GM12874 (cell line): ENCODE measurements around the gene MX2.

ENCODE experiments used
- TF ChIP-seq, protein P1 (sequence below): IDR thresholded peaks from 2 replicates; pipeline ENCODE4 v1.5.1; 2011; ENCODE audit warnings: low read depth, mild to moderate bottlenecking, control low read depth, low read length, moderate library complexity; ENCODE audit not compliant: insufficient read depth

MX2 gene

GRCh38 chr21:41327753-41328152 is 34.1 kb upstream of the MX2 start:
- TF ChIP-seq, protein P1, sequence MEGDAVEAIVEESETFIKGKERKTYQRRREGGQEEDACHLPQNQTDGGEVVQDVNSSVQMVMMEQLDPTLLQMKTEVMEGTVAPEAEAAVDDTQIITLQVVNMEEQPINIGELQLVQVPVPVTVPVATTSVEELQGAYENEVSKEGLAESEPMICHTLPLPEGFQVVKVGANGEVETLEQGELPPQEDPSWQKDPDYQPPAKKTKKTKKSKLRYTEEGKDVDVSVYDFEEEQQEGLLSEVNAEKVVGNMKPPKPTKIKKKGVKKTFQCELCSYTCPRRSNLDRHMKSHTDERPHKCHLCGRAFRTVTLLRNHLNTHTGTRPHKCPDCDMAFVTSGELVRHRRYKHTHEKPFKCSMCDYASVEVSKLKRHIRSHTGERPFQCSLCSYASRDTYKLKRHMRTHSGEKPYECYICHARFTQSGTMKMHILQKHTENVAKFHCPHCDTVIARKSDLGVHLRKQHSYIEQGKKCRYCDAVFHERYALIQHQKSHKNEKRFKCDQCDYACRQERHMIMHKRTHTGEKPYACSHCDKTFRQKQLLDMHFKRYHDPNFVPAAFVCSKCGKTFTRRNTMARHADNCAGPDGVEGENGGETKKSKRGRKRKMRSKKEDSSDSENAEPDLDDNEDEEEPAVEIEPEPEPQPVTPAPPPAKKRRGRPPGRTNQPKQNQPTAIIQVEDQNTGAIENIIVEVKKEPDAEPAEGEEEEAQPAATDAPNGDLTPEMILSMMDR, result no peak

DNA sequence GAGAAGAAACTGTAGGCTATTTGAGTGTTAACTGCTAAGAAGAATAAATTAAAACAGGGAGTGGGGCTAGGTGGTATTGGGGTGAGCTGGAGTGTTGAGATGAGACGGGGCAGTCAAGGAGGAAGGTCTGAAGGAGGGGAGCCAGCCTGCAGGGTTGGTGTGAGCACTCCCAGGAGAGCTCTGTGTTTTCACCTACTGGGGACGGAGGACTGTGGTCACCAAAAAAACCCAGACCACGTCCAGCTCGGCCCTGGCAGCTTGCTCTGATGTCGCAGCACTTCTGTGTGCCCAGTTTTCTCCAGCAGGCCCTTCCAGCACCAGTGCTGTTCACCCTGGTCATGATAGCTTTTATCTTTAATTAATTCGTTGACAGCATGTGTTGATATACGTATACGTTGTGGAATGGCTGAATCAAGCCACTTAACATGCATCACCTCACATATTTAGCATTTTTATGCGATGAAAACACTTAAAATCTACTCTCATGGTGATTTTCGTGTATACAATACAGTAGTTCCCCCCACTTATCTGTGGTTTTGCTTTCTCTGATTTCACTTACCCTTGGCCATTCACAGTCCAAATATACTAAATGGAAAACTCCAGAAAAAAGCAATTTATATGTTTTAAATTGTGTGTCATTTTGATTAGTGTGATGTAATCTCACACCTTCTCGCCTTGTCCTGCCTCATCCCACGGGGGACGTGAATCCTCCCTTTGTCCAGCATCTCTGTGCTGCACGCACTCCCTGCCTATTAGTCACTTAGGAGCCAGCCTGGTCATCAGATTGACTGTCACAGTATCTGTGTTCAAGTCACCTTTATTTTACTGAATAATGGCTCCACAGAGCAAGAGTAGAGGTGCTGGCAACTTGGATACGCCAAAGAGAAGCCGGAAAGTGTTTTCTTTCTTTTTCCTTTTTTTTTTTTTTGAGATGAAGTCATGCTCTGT is 32.9 kb upstream of the MX2 start:
- TF ChIP-seq, protein P1, result no peak

- TF ChIP-seq, protein P1, result no peak
These were observed 28.1 kb upstream of the MX2 start for GRCh38 chr21:41333752-41334151.

DNA sequence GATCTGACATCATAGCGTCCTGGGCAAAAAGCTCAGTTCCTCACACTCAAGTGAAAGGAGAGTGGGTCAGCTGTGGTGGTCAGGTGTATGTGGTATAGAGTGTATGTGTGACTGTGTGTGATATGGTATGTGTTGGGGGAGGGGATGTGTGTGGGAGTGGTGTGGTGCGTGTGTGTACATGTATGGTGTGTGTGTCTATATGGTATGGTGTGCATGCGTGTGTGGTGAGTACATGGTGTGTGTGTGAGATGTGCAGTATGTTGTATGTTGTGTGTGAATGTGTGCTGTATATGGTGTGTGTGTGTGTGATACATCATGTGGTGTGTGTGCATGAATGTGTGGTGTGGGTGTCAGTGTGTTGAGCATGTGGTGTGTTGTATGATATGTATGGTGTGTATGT is 24.3 kb upstream of the MX2 start:
- TF ChIP-seq, protein P1, result no peak

DNA sequence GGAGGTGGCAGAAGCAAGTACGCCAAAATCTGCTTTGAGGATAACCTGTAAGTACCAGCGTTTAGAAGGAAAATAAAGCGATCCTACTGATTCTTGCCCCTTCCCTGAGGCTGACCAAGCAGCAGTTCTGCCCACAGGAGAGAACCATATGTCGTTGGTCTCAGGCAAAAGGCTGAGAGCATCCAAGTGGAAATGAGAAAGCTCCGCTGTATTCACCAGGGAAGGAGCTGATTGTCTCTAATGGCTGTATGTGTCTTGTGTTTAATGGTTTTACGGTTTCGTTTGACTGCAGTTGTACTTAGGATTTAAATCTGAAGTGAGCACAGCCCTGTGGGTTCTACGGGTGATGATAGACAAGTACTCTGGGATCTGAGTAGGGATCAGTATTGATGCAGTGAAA is 23.4 kb upstream of the MX2 start:
- TF ChIP-seq, protein P1, result no peak

DNA sequence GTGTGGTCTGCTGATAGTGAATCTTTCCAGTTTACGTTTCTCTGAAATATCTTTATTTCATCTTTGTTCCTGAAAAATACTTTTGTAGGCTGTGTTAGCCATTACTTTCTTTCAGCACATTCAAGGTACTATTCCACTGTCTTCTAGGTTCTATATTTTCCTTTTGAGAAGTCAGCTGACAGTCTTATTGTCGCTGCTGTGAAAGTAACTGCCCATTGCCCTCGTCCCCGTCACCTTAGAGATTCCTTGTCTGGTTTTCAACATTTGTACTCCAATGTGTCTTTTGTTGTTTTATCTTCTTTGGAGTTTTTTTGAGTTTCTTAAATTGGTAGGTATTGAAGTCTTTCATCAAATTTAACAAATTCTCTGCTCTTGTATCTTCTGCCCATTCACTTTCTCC is 19.8 kb upstream of the MX2 start:
- TF ChIP-seq, protein P1, result no peak

GRCh38 chr21:41344146-41344545 is 17.7 kb upstream of the MX2 start:
- TF ChIP-seq, protein P1, result no peak
